Mucosa of gallbladder (tissue), 1 donor: ENCODE data around the gene B4GALNT1. TPM values are rescaled to one million over a fixed set of nuclear protein-coding genes. Genes with fewer than 3 reads are reported as not detected.
"Not testable (repeated sequence)": the region's sequence is repeated elsewhere in the genome, so short reads cannot be mapped to it uniquely, and the experiment has no call there.

Experiments used
- DNase-seq: peaks from one replicate; pipeline ENCODE4 v3.0.0-alpha.2; 2020; ENCODE audit warnings: low spot score
- total RNA-seq: library from RNA; stranded (reverse); gene quantifications from one replicate; pipeline ENCODE4 v1.2.1, GENCODE V29; 2021
- donor health status: DM: no; HTN: no; CAD: no.

Gene B4GALNT1
- total RNA-seq, 1 donor from 2014 or later, result 1.3 TPM

GRCh38 chr12:57620936-57621496 is 12.0 kb downstream of the B4GALNT1 start:
- no peak for DNase-seq

- DNase-seq, result no peak
Observed at GRCh38 chr12:57620245-57620935, 12.6 kb downstream of the B4GALNT1 start.

GRCh38 chr12:57619434-57620244 is 13.4 kb downstream of the B4GALNT1 start:
- no peak for DNase-seq

GRCh38 chr12:57618966-57619433 is 14.0 kb downstream of the B4GALNT1 start:
- no peak for DNase-seq

GRCh38 chr12:57618431-57618830 is 14.6 kb downstream of the B4GALNT1 start:
- DNase-seq, result not testable (repeated sequence)

GRCh38 chr12:57617942-57618341 is 15.1 kb downstream of the B4GALNT1 start:
- DNase-seq, result no peak

GRCh38 chr12:57616383-57617101 is 16.5 kb downstream of the B4GALNT1 start:
- DNase-seq, result no peak

- no peak for DNase-seq
Observed at GRCh38 chr12:57615637-57616036, 17.4 kb downstream of the B4GALNT1 start.

GRCh38 chr12:57614948-57615500 is 18.0 kb downstream of the B4GALNT1 start:
- no peak for DNase-seq

- DNase-seq, result no peak
Observed at GRCh38 chr12:57614178-57614947, 18.6 kb downstream of the B4GALNT1 start.

- no peak for DNase-seq
Observed at GRCh38 chr12:57613427-57614109, 19.4 kb downstream of the B4GALNT1 start.

- DNase-seq, result no peak
Observed at GRCh38 chr12:57612711-57613426, 20.1 kb downstream of the B4GALNT1 start.

- DNase-seq, result no peak
Observed at GRCh38 chr12:57611827-57612710, 20.9 kb downstream of the B4GALNT1 start.

GRCh38 chr12:57611108-57611826 is 21.7 kb downstream of the B4GALNT1 start, which contains the start of gene ARHGEF25:
TSS of gene ARHGEF25 (plus strand) at chr12:57611435. CDS start at chr12:57611895, 460 bp downstream.
- DNase-seq, result peak; percentile 61

- no peak for DNase-seq
Observed at GRCh38 chr12:57610554-57611107, 22.4 kb downstream of the B4GALNT1 start.

GRCh38 chr12:57609781-57610553 is 23.0 kb downstream of the B4GALNT1 start:
- no peak for DNase-seq
